OCI-LY7 (cell line): ENCODE data around the gene SEMA4D. TPM values are rescaled to one million over a fixed set of nuclear protein-coding genes. Genes with fewer than 3 reads are reported as not detected.

Source experiments
- BruUV-seq: library from RNA; stranded (reverse); fragments of 400-500 nt; replicated peaks from 2 replicates; lab custom pipeline; 2021; lab: Mats Ljungman, UMichigan
- CTCF ChIA-PET: fragments of 300-600 bp; sonication (Branson Sonifier 250); formaldehyde crosslinking; loops from one replicate; lab custom pipeline; 2022; ENCODE audit warnings: antibody characterized with exemption; ENCODE audit not compliant: unreplicated experiment; lab: Charles Lee
- POLR2A ChIA-PET: fragments of 300-600 bp; sonication (Branson Sonifier 250); formaldehyde crosslinking; loops from one replicate; lab custom pipeline; 2022; ENCODE audit warnings: antibody characterized with exemption; lab: Charles Lee
- DNase-seq: peaks from one replicate; pipeline ENCODE4 v3.0.0-alpha.2; 2015; ENCODE audit warnings: low spot score
- H2AFZ ChIP-seq: fragments of 200-600 bp; sonication (generic), shearing (Covaris generic); 2 replicates; pipeline ENCODE4 v1.6.1; 2014; ENCODE audit warnings: mild to moderate bottlenecking, antibody characterized with exemption, low read length, moderate library complexity
- H3K27ac ChIP-seq: fragments of 200-600 bp; sonication (generic); 2 replicates; pipeline ENCODE4 v1.5.1; 2014; ENCODE audit warnings: mixed run types, low read depth, mild to moderate bottlenecking, moderate library complexity, low read length, inconsistent platforms; ENCODE audit not compliant: poor library complexity, severe bottlenecking
- H3K36me3 ChIP-seq: fragments of 200-600 bp; sonication (generic); 2 replicates; pipeline ENCODE4 v1.6.1; 2014; ENCODE audit warnings: mild to moderate bottlenecking, antibody characterized with exemption, low read length, moderate library complexity, mixed read lengths; ENCODE audit not compliant: insufficient read depth
- H3K4me1 ChIP-seq: fragments of 200-600 bp; sonication (generic); 2 replicates; pipeline ENCODE4 v1.5.1; 2014; ENCODE audit warnings: mild to moderate bottlenecking, low read length; ENCODE audit not compliant: insufficient read depth, poor library complexity, severe bottlenecking
- H3K4me2 ChIP-seq: fragments of 200-600 bp; sonication (generic); 2 replicates; pipeline ENCODE4 v1.6.1; 2014; ENCODE audit warnings: mild to moderate bottlenecking, low read length
- H3K4me3 ChIP-seq: fragments of 200-600 bp; sonication (generic); 2 replicates; pipeline ENCODE4 v1.5.1; 2014; ENCODE audit warnings: mild to moderate bottlenecking, low read depth, low read length; ENCODE audit not compliant: poor library complexity, severe bottlenecking
- H3K79me2 ChIP-seq: fragments of 200-600 bp; sonication (generic); 2 replicates; pipeline ENCODE4 v1.6.1; 2016; ENCODE audit warnings: low read depth, mild to moderate bottlenecking, low read length, moderate library complexity, mixed read lengths; ENCODE audit not compliant: insufficient read depth
- H3K9me2 ChIP-seq: fragments of 200-600 bp; sonication (generic); 2 replicates; pipeline ENCODE4 v1.6.1; 2016; ENCODE audit warnings: mild to moderate bottlenecking, low read length, mixed read lengths; ENCODE audit not compliant: insufficient read depth
- H3K9me3 ChIP-seq: fragments of 200-600 bp; sonication (generic); 2 replicates; pipeline ENCODE4 v1.6.1; 2014; ENCODE audit warnings: mild to moderate bottlenecking, mixed run types, low read length, mixed read lengths
- H4K20me1 ChIP-seq: fragments of 200-600 bp; sonication (generic); 2 replicates; pipeline ENCODE4 v1.6.1; 2014; ENCODE audit warnings: mild to moderate bottlenecking, antibody characterized with exemption, low read length, moderate library complexity, mixed read lengths; ENCODE audit not compliant: insufficient read depth
- CTCF ChIP-seq: fragments of 200-600 bp; sonication (generic); conservative IDR thresholded peaks from 2 replicates; pipeline ENCODE4 v1.5.1; 2014; ENCODE audit warnings: mild to moderate bottlenecking, antibody characterized with exemption, low read length, moderate library complexity, mixed read lengths
- EZH2phosphoT487 ChIP-seq: fragments of 200-600 bp; sonication (generic); IDR thresholded peaks from 2 replicates; pipeline ENCODE4 v1.6.1; 2018; ENCODE audit warnings: low read depth, borderline replicate concordance, mild to moderate bottlenecking, mixed run types, antibody characterized with exemption, low read length, moderate library complexity, mixed read lengths
- intact Hi-C: fragments of 100-400 bp; cut with micrococcal nuclease; formaldehyde crosslinking; loops from one replicate; pipeline ENCODE4 v1.10.0; 2022; ENCODE audit not compliant: unreplicated experiment
- total RNA-seq, 2 experiments: library from RNA; depleted of rRNA in 1 of 2; stranded (reverse); fragments of >200 nt in 1 of 2; shearing (Covaris generic) in 1 of 2; gene quantifications; 2 replicates each; pipeline ENCODE4 v1.2.3, GENCODE V29; 2014 to 2022

The SEMA4D gene
- total RNA-seq, 2 experiments from 2014 or later = 28.5 to 60.5 TPM

- intact Hi-C loops = no loop called here
- TF ChIP-seq EZH2phosphoT487 (no peak), CTCF (no peak)
- Histone ChIP-seq H4K20me1 (no peaks in the 10 kb centered on the region), H3K9me3 (no peaks in the 10 kb centered on the region), H3K4me3 (no peak overlapping the region), H3K36me3 (peaks cover 100% of the 10 kb centered on the region), H3K79me2 (no peaks in the 10 kb centered on the region), H3K4me1 (no peaks in the 10 kb centered on the region), H3K9me2 (no peaks in the 10 kb centered on the region), H2AFZ (no peak overlapping the region), H3K4me2 (no peak overlapping the region), H3K27ac (no peak overlapping the region)
- no TSS peak for BruUV-seq
- DNase-seq = no peak
- ChIA-PET CTCF (no interaction called here), POLR2A (no interaction called here)
These were observed 141.1 kb downstream of the SEMA4D start for GRCh38 chr9:89356782-89357181.

GRCh38 chr9:89354471-89354870 lies 143.4 kb downstream of the SEMA4D start:
- H3K4me2 ChIP-seq = no peak overlapping the region
- no peaks in the 10 kb centered on the region for H3K9me3 ChIP-seq
- TF ChIP-seq EZH2phosphoT487 (no peak), CTCF (no peak)
- no peak overlapping the region for H2AFZ ChIP-seq
- no peak for DNase-seq
- no peaks in the 10 kb centered on the region for H3K9me2 ChIP-seq
- no peaks in the 10 kb centered on the region for H3K4me1 ChIP-seq
- ChIA-PET POLR2A (no interaction called here), CTCF (no interaction called here)
- no peaks in the 10 kb centered on the region for H4K20me1 ChIP-seq
- no peak overlapping the region for H3K27ac ChIP-seq
- no peaks in the 10 kb centered on the region for H3K79me2 ChIP-seq
- no peak overlapping the region for H3K4me3 ChIP-seq
- peaks cover 100% of the 10 kb centered on the region for H3K36me3 ChIP-seq
- no TSS peak for BruUV-seq
- intact Hi-C loops = no loop called here

- ChIA-PET POLR2A (no interaction called here), CTCF (no interaction called here)
- Histone ChIP-seq H3K9me3 (no peaks in the 10 kb centered on the region), H3K4me1 (no peaks in the 10 kb centered on the region), H3K9me2 (no peaks in the 10 kb centered on the region), H3K4me3 (no peak overlapping the region), H4K20me1 (no peaks in the 10 kb centered on the region), H2AFZ (no peak overlapping the region), H3K27ac (no peak overlapping the region), H3K36me3 (peaks cover 100% of the 10 kb centered on the region), H3K79me2 (no peaks in the 10 kb centered on the region), H3K4me2 (no peak overlapping the region)
- TF ChIP-seq CTCF (no peak), EZH2phosphoT487 (no peak)
- DNase-seq = no peak
- intact Hi-C loops = no loop called here
- BruUV-seq = no TSS peak
These were observed 143.9 kb downstream of the SEMA4D start for GRCh38 chr9:89353989-89354388.
